C4-2B (cell line): Measurements from ENCODE around the gene NAV2.

ENCODE experiments used
- ZFX ChIP-seq: fragments of 450-650 bp; IDR thresholded peaks from 2 replicates; pipeline ENCODE4 v1.6.1; 2017
- TF ChIP-seq, protein P1 (sequence below): fragments of 450-650 bp; conservative IDR thresholded peaks from 2 replicates; pipeline ENCODE4 v1.5.1; 2017; ENCODE audit warnings: mild to moderate bottlenecking

GRCh38 chr11:19938169-19938856, 225.7 kb downstream of the NAV2 start:
- TF ChIP-seq, protein P1, sequence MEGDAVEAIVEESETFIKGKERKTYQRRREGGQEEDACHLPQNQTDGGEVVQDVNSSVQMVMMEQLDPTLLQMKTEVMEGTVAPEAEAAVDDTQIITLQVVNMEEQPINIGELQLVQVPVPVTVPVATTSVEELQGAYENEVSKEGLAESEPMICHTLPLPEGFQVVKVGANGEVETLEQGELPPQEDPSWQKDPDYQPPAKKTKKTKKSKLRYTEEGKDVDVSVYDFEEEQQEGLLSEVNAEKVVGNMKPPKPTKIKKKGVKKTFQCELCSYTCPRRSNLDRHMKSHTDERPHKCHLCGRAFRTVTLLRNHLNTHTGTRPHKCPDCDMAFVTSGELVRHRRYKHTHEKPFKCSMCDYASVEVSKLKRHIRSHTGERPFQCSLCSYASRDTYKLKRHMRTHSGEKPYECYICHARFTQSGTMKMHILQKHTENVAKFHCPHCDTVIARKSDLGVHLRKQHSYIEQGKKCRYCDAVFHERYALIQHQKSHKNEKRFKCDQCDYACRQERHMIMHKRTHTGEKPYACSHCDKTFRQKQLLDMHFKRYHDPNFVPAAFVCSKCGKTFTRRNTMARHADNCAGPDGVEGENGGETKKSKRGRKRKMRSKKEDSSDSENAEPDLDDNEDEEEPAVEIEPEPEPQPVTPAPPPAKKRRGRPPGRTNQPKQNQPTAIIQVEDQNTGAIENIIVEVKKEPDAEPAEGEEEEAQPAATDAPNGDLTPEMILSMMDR = peak; percentile 95
- TF ChIP-seq ZFX = no peak
